ENCODE data around the gene RNF151.

RNF151 gene

GRCh38 chr16:1978476-1979120 is 11.9 kb downstream of the RNF151 start:
- FAIRE-seq, result no peak

GRCh38 chr16:1979271-1980029 is 12.8 kb downstream of the RNF151 start:
- FAIRE-seq, result no peak

- no peak for FAIRE-seq
Observed at GRCh38 chr16:1980030-1980769, 13.5 kb downstream of the RNF151 start.

- no peak for FAIRE-seq
Observed at GRCh38 chr16:1980770-1981087, 14.1 kb downstream of the RNF151 start.

- FAIRE-seq, result no peak
Observed at GRCh38 chr16:1981398-1981836, 14.8 kb downstream of the RNF151 start, which contains the start of gene NOXO1. Gene NOXO1, minus strand, starts transcription at chr16:1981469. Its CDS starts 290 bp downstream, at chr16:1981179.

- no peak for FAIRE-seq
Observed at GRCh38 chr16:1982013-1982433, 15.4 kb downstream of the RNF151 start.

- FAIRE-seq, result no peak
Observed at GRCh38 chr16:1982991-1983543, 16.4 kb downstream of the RNF151 start.

GRCh38 chr16:1983544-1984346 is 17.1 kb downstream of the RNF151 start, which contains the start of gene GFER:
Gene GFER, plus strand, starts transcription at chr16:1984193. Its CDS starts 26 bp downstream, at chr16:1984219.
- no peak for FAIRE-seq

GRCh38 chr16:1984347-1985225 is 17.9 kb downstream of the RNF151 start:
- FAIRE-seq, result no peak

GRCh38 chr16:1985466-1986150 is 19.0 kb downstream of the RNF151 start:
- no peak for FAIRE-seq

GRCh38 chr16:1987198-1987597 is 20.5 kb downstream of the RNF151 start:
- FAIRE-seq, result no peak

GRCh38 chr16:1989209-1990100 is 22.8 kb downstream of the RNF151 start, which contains the start of gene SYNGR3:
Gene SYNGR3, plus strand, starts transcription at chr16:1989970. Its CDS starts 133 bp downstream, at chr16:1990103.
- FAIRE-seq, result no peak

- FAIRE-seq, result no peak
Observed at GRCh38 chr16:1990101-1990350, 23.4 kb downstream of the RNF151 start.

- no peak for FAIRE-seq
Observed at GRCh38 chr16:1990351-1991134, 23.9 kb downstream of the RNF151 start.

- FAIRE-seq, result no peak
Observed at GRCh38 chr16:1991135-1991551, 24.5 kb downstream of the RNF151 start.

GRCh38 chr16:1991588-1991947 is 24.9 kb downstream of the RNF151 start:
- FAIRE-seq, result no peak

GRCh38 chr16:1991948-1992703 is 25.5 kb downstream of the RNF151 start:
- no peak for FAIRE-seq

GRCh38 chr16:1992704-1993317 is 26.2 kb downstream of the RNF151 start:
- no peak for FAIRE-seq

Measured in islet of Langerhans (tissue), 1 donor.